ENCODE data around the gene LOXL3.

The LOXL3 gene

GRCh38 chr2:74553892-74554819, at the start of gene LOXL3, which contains the start of gene DOK1:
Gene LOXL3, minus strand, starts transcription at chr2:74553942. Its CDS starts 1,308 bp downstream, at chr2:74552634.
Gene DOK1, plus strand, starts transcription at chr2:74554720. Its CDS starts 35 bp downstream, at chr2:74554755.
- DNase-seq = peak; percentile 88

GRCh38 chr2:74602586-74603281, 49.0 kb upstream of the LOXL3 start:
- no peak for DNase-seq

GRCh38 chr2:74599676-74600075, 45.9 kb upstream of the LOXL3 start:
- DNase-seq = no peak

GRCh38 chr2:74597410-74597809, 43.7 kb upstream of the LOXL3 start:
- DNase-seq = no peak

- no peak for DNase-seq
These were observed 42.8 kb upstream of the LOXL3 start for GRCh38 chr2:74596584-74596983.

- no peak for DNase-seq
These were observed 40.4 kb upstream of the LOXL3 start for GRCh38 chr2:74593826-74594772.

GRCh38 chr2:74588664-74589063, 34.9 kb upstream of the LOXL3 start:
- DNase-seq = no peak

GRCh38 chr2:74587664-74588277, 34.0 kb upstream of the LOXL3 start:
- peak; percentile 46 for DNase-seq

GRCh38 chr2:74585406-74586185, 31.9 kb upstream of the LOXL3 start:
- DNase-seq = peak; percentile 23

- no peak for DNase-seq
These were observed 30.4 kb upstream of the LOXL3 start for GRCh38 chr2:74584088-74584645.

- DNase-seq = no peak
These were observed 29.8 kb upstream of the LOXL3 start for GRCh38 chr2:74583504-74583903.

- no peak for DNase-seq
These were observed 28.4 kb upstream of the LOXL3 start for GRCh38 chr2:74582184-74582583.

GRCh38 chr2:74581463-74581862, 27.7 kb upstream of the LOXL3 start:
- no peak for DNase-seq

GRCh38 chr2:74578408-74578807, 24.7 kb upstream of the LOXL3 start:
- DNase-seq = no peak

- DNase-seq = no peak
These were observed 23.7 kb upstream of the LOXL3 start for GRCh38 chr2:74577448-74577847.

- no peak for DNase-seq
These were observed 23.1 kb upstream of the LOXL3 start for GRCh38 chr2:74576863-74577229.

GRCh38 chr2:74576211-74576862, 22.6 kb upstream of the LOXL3 start:
- DNase-seq = no peak

- no peak for DNase-seq
These were observed 21.6 kb upstream of the LOXL3 start for GRCh38 chr2:74575320-74575719.

GRCh38 chr2:74573747-74574562, 20.2 kb upstream of the LOXL3 start:
- no peak for DNase-seq
